ENCODE data around the gene KITLG.

DNA sequence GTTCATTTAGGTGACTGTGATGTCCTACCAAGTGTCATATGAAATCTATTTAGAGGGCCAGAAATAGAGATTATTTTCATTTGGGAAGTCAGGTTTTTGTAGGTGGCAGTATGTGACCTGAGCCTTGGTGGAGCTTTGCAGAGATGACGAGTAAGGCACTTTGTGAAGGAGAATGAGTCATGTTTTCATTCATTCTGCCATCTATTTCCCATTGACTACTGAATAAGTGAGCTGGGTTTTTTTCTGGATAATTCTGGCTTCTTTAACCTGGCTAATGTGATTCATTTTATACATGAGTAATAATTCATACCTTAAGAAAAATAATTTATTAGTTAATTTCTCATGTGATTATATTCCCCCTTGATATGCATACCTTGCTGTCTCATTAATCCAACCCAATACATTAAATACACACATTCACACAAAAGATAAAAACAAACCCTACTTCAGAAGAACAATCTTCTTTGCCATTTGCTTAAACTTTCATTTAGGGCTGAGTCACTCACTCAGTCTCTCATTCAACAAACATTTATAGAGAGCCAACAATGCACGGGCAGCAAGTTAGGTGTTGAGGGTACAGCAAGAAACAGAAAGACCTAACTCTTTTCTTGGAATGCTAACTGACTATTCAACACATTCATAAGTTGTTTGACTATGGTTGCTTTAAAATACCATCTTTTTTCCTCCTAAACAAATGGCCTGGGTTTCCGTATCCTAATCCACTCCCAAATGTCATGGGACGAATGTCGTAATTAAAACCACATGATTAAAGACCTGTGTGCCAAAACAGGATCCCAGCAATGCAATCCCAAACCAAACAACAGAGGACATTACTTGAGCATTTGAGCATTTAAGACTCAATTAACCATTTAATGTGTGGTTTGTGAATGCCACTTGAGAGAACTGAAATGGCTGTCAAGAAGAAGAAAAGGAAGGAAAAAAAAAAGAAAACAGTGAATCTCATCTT is 78.0 kb downstream of the KITLG start:
- TF ChIP-seq, protein P1, sequence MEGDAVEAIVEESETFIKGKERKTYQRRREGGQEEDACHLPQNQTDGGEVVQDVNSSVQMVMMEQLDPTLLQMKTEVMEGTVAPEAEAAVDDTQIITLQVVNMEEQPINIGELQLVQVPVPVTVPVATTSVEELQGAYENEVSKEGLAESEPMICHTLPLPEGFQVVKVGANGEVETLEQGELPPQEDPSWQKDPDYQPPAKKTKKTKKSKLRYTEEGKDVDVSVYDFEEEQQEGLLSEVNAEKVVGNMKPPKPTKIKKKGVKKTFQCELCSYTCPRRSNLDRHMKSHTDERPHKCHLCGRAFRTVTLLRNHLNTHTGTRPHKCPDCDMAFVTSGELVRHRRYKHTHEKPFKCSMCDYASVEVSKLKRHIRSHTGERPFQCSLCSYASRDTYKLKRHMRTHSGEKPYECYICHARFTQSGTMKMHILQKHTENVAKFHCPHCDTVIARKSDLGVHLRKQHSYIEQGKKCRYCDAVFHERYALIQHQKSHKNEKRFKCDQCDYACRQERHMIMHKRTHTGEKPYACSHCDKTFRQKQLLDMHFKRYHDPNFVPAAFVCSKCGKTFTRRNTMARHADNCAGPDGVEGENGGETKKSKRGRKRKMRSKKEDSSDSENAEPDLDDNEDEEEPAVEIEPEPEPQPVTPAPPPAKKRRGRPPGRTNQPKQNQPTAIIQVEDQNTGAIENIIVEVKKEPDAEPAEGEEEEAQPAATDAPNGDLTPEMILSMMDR (conservative IDR thresholded peaks at IDR 0.05; ENCODE audit: low read length): no peak
- no peak for TF ChIP-seq EZH2phosphoT487 (IDR thresholded peaks at IDR 0.05; ENCODE audit: borderline replicate concordance, low read depth, low read length)

Measured in OCI-LY7 (cell line).